Esophagus squamous epithelium (tissue), 4 donors: Measurements from ENCODE around the gene CXCL6.

Experiments used
- CTCF ChIP-seq, 6 experiments: fragments of 450-650 bp in 4 of 6; fragments of 200-600 bp in 2 of 6; sonication (generic) in 2 of 6; IDR thresholded peaks; one replicate each; pipeline ENCODE4 v1.5.1; 2016 to 2019; ENCODE audit warnings: antibody characterized with exemption in 6 of 6, mild to moderate bottlenecking in 4 of 6, moderate library complexity in 4 of 6
- POLR2A ChIP-seq, 4 donors: fragments of 450-650 bp; IDR thresholded peaks; one replicate each; pipeline ENCODE4 v1.6.1; 2017; ENCODE audit warnings: antibody characterized with exemption in 4 of 4, mild to moderate bottlenecking in 4 of 4, moderate library complexity in 3 of 4

GRCh38 chr4:73810191-73810590, 26.3 kb upstream of the CXCL6 start:
- no peak for TF ChIP-seq CTCF (IDR thresholded peaks at IDR 0.05)
- no peak for TF ChIP-seq POLR2A (IDR thresholded peaks at IDR 0.05)
